NCI-H345 treated with DMSO at 0.1 percent for 48 hours (cell line): Measurements from ENCODE around the gene NKAPD1.
"Not testable (repeated sequence)": the region's sequence is repeated elsewhere in the genome, so short reads cannot be mapped to it uniquely, and the experiment has no call there.

Experiments used
- DNase-seq: peaks from one replicate; lab custom pipeline; 2025; ENCODE audit not compliant: unreplicated experiment; lab: John Stamatoyannopoulos, UW

NKAPD1 gene

GRCh38 chr11:112085822-112086421, 11.8 kb downstream of the NKAPD1 start:
- no peak for DNase-seq

GRCh38 chr11:112086422-112087191, 12.5 kb downstream of the NKAPD1 start, which contains the start of the genes SDHD and TIMM8B:
Gene SDHD (plus strand): TSS chr11:112086873. CDS start chr11:112086908, 35 bp downstream.
Gene TIMM8B (minus strand): TSS chr11:112086756. CDS start chr11:112086723, 33 bp downstream.
- DNase-seq, result peak; percentile 97

GRCh38 chr11:112087212-112087611, 13.1 kb downstream of the NKAPD1 start:
- no peak for DNase-seq

GRCh38 chr11:112095302-112095701, 21.2 kb downstream of the NKAPD1 start:
- not testable (repeated sequence) for DNase-seq

GRCh38 chr11:112096194-112096593, 22.1 kb downstream of the NKAPD1 start:
- DNase-seq, result no peak

- no peak for DNase-seq
Observed at GRCh38 chr11:112097734-112098528, 23.8 kb downstream of the NKAPD1 start.

GRCh38 chr11:112100462-112100861, 26.4 kb downstream of the NKAPD1 start:
- no peak for DNase-seq

- no peak for DNase-seq
Observed at GRCh38 chr11:112103446-112103845, 29.3 kb downstream of the NKAPD1 start.

- no peak for DNase-seq
Observed at GRCh38 chr11:112106070-112106469, 32.0 kb downstream of the NKAPD1 start.

GRCh38 chr11:112113539-112114457, 39.7 kb downstream of the NKAPD1 start:
- peak; percentile 65 for DNase-seq

GRCh38 chr11:112114460-112114859, 40.4 kb downstream of the NKAPD1 start:
- DNase-seq, result no peak

GRCh38 chr11:112115386-112115785, 41.3 kb downstream of the NKAPD1 start:
- DNase-seq, result no peak

GRCh38 chr11:112118176-112118575, 44.1 kb downstream of the NKAPD1 start:
- no peak for DNase-seq

GRCh38 chr11:112121981-112122615, 48.0 kb downstream of the NKAPD1 start:
- DNase-seq, result no peak

- no peak for DNase-seq
Observed at GRCh38 chr11:112123129-112123528, 49.0 kb downstream of the NKAPD1 start.

GRCh38 chr11:112127056-112127455, 53.0 kb downstream of the NKAPD1 start:
- no peak for DNase-seq

- DNase-seq, result peak; percentile 89
Observed at GRCh38 chr11:112128483-112129121, 54.5 kb downstream of the NKAPD1 start.

GRCh38 chr11:112129656-112130055, 55.6 kb downstream of the NKAPD1 start:
- DNase-seq, result no peak

GRCh38 chr11:112132737-112133136, 58.6 kb downstream of the NKAPD1 start:
- no peak for DNase-seq

GRCh38 chr11:112134473-112134872, 60.4 kb downstream of the NKAPD1 start:
- no peak for DNase-seq
